ENCODE results near the gene PORCN.

Gene PORCN

DNA sequence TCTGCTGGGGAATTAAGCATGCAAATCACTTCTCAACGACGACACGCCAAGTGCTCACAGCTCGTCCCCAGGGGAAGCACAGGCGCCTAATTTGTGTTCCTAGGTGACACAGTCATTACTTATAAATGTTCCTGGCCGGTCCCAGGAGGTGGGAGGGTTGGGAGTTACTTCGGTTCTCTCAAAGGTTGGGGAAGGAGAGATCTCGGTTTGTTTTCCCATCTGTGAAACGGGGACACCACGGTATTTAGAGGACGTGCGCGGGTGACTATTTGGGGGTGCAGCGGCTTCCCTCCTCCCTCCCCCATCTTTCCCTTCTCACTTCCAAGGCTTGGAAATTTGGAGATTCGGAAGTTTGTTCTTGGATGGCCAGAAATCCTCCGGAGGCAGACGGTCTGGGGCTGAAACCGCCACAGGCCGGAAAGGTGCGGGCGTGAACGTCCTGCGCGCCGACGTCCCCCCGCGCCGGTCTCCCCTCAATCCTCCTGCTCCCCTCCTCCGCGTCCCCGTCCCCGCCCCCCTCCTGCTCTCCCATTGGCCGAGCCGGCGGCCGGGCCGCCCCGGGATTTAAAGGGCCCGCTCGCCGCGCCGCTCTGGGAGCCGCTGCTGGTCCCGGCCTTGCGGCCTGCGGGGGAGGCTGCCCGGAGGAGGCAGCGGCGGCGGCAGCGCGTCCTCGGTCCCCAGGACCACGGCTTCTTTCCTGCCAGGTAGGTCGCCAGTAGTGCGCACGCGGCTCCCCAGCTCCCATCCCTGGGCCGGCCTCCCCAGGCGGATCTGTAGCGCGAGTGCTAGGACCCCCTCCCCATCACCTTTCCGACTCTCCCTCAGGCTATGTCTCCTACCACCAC is at the start of gene PORCN:
TSS of gene PORCN (plus strand) at position 593 of the 845 bp plus-strand sequence. CDS start 829 bp downstream, outside the sequence.
- DNase-seq: peak; percentile 78

DNA sequence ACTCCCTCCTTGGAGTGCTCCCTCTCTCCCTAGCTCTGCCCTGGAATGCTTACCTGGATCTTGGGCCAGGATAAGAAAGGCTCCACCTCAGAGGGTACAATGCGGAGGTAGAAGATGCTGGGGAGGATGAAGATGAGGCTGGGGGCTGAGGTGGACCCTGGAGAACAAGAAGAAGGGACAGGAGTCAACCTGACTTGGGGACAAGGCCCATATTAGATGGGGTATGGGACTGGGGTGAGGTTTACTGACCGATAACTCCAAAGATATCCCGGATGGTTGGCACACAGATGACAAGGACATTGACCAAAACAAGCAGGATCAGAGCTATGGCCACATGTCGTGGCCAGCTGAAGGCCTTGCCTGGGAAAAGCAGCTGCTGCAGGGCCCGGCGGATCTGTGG is 49.3 kb upstream of the PORCN start:
- DNase-seq: no peak

DNA sequence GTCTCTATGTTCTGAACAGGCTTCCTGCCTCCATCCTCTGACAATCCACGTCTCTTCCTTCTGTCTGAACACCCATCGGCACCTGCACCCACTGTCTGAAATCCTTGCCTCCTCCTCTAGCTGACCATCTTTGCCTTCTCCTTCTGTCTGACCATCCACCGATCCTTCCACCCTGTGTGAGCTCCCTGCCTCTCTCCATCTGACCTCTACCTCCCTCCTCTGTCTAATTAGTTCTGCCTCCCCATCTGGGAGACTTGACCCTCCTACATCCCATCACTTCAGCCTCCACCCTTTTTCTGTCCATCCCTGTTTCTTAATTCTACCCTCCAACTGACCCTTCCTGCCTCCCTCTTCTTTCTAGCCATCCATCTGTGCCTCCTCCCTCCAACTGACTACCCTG is 48.8 kb upstream of the PORCN start:
- DNase-seq: no peak

DNA sequence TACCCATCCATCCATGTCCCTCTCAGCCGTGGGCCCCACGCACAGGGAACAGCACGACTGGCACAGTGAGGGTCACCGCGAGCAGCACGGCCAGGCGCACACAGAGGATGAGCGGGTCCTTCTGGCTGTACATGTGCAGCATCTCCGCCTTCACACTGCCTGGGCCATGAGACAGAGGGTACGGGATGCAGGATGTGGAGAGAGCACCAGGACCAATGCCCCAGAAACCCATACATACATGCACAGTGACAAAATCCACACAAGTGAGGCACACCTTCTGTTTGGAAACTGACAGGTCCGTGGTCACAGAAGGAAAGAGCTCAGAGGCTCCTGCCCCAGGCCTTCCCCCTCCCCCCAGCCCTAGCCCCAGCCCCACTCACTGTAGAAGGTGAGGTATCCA is 48.2 kb upstream of the PORCN start:
- no peak for DNase-seq

DNA sequence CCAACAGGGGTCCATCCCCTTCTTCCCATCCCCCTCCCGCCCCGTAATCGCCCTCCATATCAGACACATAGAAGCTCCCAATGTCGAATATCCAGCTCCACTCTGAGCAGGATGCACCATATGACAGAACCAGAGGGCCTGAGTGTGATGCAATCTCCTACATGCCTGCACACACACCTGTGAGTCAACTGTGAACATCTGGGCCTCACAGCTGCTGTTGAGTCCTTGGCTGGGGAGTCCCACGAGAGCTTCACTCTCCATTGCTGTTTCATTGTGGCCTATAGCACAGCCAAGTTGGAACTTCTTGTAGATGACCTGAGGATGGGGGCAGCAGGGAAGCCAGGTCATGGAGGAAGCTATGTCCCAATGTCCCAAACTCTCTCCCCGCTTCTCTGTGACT is 47.0 kb upstream of the PORCN start:
- DNase-seq: no peak

DNA sequence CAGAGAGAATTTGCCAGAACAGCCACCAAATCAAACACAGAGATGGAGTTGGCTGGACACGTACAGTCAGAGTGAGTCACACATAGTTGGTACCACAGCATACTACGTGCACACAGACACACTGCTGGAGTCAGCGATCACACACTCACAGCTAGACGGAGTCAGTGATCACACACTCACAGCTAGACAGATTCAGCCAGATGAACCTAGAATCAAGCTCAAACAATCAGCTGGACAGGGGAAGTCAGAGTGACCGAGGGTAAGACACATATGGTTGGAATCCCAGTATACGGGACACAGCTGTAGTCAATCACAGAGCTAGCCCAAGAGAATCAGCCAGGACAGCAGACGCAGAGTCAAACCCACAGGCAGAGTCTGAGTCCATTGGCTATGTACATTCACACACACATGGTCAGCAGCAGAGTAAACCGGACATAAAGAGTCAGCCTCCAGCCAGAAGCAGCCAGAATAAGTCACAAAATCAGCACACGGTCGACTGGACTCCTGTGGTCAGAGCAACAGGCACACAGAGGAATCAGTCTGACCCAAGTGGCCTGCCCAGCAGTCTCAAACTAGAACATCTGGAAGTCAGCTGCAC is 43.4 kb upstream of the PORCN start:
- no peak for DNase-seq

DNA sequence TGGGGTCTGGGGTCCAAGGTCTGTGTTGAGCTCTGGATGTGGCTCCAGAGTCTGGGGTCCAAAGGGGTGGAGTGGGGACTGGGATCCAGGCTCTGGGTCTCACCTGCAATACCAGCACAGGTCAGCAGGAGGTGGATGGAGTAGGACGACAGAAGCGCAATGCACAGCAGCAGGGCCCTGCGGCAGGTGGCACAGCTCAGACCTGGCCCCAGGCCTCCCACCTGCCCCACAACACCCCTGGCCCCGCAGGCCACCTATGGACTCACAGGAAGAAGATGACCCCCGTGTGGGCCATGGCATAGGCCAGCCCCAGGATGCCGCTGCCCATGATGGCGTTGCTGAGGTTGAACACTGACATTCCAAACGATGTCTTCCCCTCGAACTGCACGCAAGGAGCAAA is 42.1 kb upstream of the PORCN start:
- DNase-seq: peak; percentile 24

DNA sequence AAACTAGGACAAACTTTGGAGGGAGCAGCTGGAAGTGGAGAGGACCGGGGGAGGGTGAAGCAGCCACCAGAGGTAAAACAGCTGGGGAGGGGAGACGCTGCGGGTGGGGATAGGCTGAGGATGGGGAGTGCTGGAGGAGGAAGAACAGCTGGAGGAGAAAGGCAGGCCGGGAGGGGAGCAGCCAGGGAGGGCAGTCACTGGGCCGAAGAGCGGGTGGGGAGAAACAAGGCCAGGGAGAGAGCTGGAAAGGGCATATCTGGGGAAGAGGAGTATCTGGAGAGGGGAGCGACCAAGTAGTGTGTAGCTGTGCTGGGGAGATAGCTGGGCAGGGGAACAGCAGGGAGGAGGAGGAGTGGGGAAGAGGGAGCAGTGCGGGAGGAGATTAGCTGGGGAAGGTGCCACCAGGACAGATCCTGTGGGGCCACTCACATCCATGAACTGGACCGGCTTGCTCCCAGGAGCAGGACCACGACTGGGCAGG is 41.5 kb upstream of the PORCN start:
- no peak for DNase-seq

DNA sequence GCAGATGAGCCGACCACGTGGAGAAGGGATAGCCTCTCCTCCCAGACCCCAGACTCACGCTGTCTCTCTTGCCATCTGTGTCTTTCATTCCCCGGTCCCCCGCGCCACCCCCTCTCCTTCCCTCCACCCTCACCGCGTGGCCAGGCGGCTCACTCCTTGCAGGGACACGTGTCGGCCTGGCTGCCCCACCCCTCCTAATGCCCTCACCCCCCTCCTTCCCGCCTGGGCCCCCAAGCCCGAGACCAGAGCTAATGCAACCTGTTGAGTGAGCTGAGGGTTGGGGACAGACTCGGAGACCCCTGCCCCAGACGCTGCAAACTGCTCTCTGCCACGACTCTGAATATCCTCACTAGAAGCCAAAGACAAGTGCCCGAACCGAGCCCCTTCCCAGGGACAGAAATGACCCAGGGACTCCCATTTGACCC is 40.5 kb upstream of the PORCN start:
- peak; percentile 68 for DNase-seq

DNA sequence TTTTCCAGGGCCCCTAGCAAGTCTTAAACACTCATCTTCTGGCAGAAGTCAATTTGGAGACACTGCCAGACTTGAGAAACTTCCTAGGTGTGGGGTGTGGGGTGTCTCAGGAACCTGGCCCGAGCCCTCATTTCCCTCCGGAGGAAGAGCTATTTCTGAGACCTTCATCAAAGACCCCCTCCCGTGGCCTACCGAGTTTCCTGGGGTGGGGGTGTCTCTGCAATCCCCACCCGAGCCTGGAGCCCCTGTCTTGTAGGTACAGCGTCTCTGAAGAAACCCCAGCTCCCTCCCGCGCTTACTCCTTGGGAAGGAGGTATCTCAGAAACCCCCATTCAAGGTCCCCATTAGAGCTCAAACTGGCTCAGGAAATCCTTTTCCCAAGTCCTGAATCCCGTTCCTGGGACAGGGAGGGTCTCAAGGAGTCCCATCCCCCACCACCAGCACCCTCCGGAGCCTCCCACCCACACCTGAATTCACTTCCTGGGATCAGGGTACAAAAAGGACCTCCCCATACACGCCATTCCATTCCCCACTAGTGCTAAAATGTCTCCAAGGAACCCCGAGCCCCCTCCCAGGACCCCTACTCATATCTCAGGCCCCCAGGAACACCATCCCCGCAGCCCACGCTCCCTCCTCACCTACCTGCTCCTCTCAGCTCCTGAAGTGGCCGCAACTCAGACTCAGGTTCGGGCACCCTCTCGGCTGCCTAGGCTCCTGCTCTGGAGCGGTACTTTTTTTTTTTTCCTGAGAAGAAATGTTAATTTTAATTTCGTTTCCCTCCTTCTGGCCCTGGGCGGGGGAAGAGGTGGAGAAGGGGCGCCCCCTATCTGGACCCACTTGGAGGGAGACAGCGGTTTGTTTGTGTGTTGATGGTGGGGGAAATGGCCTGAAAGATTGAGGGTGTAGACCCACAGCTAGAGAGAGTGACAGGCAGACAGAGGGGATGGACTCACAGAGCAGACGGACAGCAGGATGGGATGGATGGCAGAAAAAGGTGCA is 39.8 kb upstream of the PORCN start:
- peak; percentile 53 for DNase-seq

DNA sequence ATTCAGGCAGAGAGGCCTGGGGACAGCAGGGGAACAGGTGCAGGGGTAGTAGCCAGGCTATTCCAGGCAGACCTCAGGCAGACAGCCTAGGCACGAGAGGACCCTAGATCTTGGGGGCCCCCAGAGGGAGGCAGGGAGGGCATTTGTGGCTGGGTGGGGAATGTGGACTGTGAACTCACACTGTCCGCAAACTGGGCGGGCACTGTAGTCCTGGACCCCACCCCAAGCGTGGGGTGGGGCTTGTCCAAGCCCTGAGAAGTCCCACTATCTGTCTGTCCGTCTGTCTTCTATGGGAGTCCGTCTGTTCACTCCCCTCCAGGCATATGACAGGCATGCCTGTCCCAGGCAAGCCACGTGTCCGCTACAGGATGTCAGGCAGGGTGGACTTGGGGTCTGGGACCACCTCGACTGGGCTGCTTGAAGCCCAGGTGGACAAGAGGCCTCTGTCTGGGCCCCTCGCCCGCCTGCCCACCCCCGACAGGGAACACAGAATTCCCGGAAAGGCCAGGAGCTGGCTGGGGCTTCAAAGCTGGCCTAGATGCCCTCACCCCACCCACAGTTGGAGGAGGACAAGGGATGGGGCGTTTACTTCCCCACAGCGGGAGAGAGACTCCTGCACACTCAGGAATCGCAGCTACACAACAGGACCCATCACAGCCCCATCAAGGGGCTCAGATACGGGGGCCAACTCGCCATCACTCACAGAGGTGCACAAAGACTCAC is 38.5 kb upstream of the PORCN start, which contains the start of gene SLC38A5:
TSS of gene SLC38A5 (minus strand) at position 151 of the 723 bp plus-strand sequence. CDS start 2,336 bp downstream, outside the sequence.
- DNase-seq: no peak

DNA sequence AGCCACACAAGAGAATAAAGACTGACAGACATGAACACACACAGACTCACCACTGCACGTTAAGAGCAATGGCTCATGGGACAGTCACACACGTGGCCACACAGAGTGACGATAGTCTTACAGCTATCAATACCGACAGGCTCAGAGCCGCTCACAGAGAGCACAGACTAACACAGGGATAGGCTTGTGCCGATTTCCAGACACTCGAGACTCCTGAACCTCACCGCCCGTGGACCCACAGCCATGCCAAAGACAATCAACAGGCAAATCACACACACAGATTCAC is 38.0 kb upstream of the PORCN start:
- DNase-seq: no peak

DNA sequence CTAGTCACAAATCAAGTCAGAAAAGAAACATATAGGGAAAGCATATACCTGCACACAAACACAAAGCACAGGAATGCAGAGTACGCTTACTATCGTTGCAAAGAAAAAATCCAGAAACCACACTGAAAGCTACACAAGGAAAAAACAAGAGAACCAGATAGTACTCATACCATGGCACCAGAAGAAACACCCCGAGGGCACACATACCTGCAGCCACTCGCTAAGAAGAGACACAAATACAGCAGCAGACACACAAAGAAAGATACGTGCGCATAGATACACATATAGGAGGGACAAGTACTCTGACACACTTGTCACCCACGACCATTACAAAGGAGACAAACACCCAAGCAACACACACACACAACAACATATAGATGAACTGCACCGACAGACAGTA is 37.3 kb upstream of the PORCN start:
- DNase-seq: no peak

DNA sequence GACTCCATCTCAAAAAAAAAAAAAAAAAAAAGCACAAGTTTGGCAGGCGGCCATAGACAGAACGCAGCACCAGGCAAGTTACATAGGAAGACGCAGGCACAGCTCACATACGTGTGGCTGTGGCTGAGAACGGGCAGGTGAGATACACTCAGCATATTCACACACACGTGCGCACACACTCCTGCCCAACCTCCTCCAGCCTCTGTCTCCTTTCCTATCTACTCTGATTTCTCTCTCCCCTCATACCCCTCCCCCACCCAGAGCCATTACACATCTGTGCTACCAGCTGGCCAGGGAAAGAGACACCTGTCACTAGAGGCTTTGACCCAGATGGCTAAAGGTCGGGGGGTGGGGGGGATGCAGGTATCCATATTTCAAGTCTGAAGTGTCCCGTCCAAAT is 36.6 kb upstream of the PORCN start:
- no peak for DNase-seq

DNA sequence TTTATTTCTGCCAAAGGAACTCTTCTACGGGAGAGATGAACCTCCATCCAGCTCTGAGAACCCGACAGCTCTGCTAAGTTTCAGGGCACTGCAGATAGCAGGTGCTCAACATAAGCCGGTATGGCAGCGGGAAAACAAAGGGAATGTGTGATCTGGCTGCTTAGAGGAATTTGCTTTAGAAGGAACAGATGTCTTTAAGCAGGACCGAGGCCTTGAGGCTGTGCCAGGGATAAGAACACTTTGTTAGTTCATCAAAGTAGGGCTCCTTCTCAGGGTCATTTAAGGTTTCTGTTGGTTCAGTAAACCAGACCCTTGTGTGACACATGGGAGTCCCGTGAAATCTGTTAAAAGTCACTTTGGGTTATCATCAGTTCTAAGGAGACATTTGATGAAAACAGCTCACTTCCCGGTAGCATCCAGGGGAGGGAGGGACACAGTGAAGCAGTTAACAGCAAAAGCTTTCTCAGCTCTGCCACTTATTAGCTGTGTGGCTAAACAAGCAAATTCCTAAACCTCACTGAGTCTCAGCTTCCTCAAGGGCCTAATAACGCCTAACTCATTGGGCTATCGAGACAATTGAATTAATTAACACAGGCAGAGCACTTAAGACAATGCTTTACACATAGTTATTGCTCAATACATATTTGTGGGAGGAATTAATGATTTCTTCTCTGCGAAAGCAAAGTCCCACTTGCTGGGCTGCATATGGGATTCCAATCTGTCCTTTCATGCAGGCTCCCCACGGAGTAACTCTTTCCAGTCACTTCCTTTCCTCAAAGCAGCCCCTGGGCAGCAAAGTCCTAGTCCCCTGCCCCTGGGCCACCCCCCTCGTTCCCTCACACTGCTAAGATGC is 35.7 kb upstream of the PORCN start:
- no peak for DNase-seq

DNA sequence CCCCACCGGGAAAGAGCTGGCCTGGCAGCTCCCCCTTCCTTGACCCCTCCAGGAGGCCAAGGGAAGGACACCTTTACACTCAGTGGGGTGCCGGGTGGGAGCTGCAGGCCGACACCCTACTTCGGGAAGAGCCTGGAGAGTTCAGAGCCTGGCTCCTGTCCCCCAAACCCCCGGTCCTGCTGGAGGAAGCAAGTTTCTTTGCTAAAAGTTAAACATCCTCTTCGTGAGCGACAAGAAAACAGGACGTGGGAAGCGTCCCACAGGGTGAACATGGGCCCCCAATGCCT is 35.1 kb upstream of the PORCN start:
- no peak for DNase-seq

DNA sequence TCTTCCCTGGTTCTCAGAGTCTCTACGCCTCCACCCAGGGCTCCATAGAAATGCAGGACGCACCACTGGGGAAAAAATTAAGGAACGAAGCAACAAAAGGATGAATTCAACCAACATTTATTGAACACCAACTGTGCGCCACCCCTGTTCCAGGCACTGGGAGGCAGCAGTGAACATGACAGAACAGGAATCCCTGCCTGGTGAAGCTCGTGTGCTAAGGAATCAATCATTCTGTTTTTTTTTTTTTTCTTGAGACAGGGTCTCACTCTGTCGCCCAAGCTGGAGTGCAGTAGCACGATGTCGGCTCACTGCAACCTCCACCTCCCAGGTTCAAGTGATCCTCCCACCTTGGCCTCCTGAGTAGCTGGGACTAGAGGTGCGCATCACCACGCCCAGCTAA is 34.7 kb upstream of the PORCN start:
- DNase-seq: no peak

DNA sequence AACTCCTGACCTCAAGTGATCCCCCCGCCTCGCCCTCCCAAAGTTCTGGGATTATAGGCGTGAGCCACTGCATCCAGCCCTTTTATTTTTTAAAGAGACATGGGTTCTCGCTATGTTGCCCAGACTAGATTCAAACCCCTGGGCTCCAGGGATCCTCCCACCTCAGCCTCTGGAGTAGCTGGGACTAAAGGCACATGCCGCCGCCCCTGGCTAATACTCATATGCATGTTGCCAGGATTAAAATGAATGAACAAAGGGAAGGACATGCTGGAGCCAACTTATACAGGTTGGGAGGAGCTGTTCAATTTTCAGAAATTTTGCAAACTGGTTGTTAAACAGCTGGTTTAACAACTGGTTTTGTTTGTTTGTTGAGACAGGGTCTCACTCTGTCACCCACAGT is 34.2 kb upstream of the PORCN start:
- DNase-seq: no peak

DNA sequence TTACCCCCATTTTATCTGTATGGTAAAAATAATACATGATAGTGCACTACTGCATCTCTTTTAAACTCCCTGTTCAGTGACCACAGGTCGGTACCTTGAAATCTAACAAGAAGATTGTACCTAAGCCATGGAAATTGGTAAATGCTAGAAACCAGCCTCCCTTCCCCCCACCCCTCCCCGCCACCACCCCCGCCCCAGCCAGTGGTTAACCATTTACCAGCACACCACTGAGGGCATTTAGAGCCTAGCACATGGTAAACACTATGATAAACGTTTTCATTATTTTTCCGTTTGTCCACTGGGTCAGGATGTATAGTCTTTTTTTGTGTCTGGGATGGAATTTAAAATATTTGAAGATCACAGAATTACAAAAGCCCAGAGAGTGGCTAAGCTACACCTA is 33.5 kb upstream of the PORCN start:
- no peak for DNase-seq

DNA sequence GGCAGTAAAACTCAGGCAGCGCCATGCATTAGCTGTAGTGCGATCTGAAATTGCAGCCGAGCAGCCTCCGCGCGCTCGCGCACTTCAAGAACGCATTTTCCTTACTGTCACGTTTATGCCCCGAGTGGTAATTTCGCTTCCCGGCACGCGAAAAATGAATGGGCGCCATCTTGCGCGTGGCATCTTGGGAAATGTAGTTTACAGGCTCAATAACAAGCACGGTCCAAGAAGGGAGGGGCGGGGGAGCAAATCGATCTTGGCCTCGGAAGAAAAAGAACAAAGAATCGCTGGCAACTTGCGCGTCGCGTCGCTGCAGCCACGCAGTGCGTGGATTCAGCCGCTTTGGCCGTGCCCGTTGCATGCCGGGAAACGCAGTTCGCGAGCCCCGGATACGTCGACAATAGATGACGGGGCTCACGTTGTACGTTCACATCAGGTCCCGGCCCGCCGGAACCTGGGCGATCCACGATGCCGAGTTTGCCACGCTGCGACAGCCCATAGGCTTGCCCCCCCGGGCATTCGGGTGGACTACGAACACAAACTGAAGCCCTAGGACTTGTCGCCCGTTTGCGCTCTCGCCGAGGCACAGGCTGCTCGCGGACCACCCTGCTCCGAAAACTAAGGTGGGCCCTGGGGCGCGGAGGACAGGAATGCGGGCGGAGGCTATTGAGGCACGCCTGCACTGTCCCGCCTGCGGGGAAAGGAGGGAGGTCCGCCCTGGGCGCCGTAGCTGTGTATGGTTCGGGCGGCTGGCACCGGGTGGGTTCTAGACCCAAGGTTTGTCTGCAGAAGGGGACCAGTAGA is 32.8 kb upstream of the PORCN start, which contains the start of gene FTSJ1:
TSS of gene FTSJ1 (plus strand) at position 426 of the 804 bp plus-strand sequence. CDS start 1,849 bp downstream, outside the sequence.
- peak; percentile 75 for DNase-seq

DNA sequence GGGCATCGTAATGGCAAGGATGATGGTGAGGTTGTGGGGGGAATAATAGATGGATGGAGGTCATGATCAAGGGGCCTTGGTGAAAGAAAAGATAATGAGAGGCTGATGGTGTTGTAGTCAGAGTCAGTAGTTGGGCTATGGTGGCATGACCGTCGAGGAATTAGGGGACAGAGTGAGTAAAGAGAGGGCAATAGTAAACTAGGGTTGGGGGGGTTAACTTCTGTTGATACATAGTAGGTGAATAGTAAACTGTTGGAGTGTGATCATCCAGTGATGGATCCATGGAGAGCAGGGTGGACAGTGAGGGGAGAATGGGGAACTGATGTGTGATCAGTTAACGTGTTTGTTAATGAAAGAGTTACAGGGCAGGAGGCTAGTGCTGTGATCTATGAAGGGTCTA is 31.9 kb upstream of the PORCN start:
- DNase-seq: no peak
